Activated T-helper 1 cell treated with anti-CD3 and anti-CD28 coated beads, Interleukin-12 subunit alpha, Interleukin-12 subunit beta, Interleukin-2, Interleukin-4 antibody, amounts not matched to agents 30 ng/mL and 10 ng/mL and 1 ng/mL, durations not matched to agents 14 hours and 24 hours and 36 hours (primary cell): ENCODE results near the gene TBL1XR1. TPM values are rescaled to one million over a fixed set of nuclear protein-coding genes. Genes with fewer than 3 reads are reported as not detected.

Experiments used
- DNase-seq: peaks from one replicate; pipeline ENCODE4 v3.0.0; 2021; ENCODE audit warnings: low spot score
- H3K27ac Mint-ChIP-seq: one replicate; pipeline ENCODE4 v1.8.0; 2021; ENCODE audit warnings: mild to moderate bottlenecking, mixed read lengths
- H3K27me3 Mint-ChIP-seq: one replicate; pipeline ENCODE4 v1.8.0; 2022; ENCODE audit warnings: mild to moderate bottlenecking, moderate library complexity, mixed read lengths; ENCODE audit not compliant: insufficient read depth
- H3K36me3 Mint-ChIP-seq: one replicate; pipeline ENCODE4 v1.8.0; 2021; ENCODE audit warnings: low read depth, mixed read lengths
- H3K4me1 Mint-ChIP-seq: one replicate; pipeline ENCODE4 v1.8.0; 2021; ENCODE audit warnings: low read depth, mixed read lengths
- H3K4me3 Mint-ChIP-seq: one replicate; pipeline ENCODE4 v1.8.0; 2021; ENCODE audit warnings: mild to moderate bottlenecking, moderate library complexity, mixed read lengths
- H3K9me3 Mint-ChIP-seq: one replicate; pipeline ENCODE4 v1.8.0; 2021; ENCODE audit warnings: mixed read lengths
- intact Hi-C: fragments of 100-400 bp; cut with micrococcal nuclease; formaldehyde crosslinking; loops from one replicate; pipeline ENCODE4 v1.15.1; 2024
- total RNA-seq: library from RNA; stranded (reverse); gene quantifications from 2 replicates; pipeline ENCODE4 v1.2.3, GENCODE V29; 2022

TBL1XR1 gene
- total RNA-seq, 1 donor from 2014 or later: 190 TPM

GRCh38 chr3:177071496-177072156 is 125.7 kb downstream of the TBL1XR1 start:
- Mint-ChIP-seq H3K27me3 (no peaks in the 10 kb centered on the region), H3K9me3 (no peaks in the 10 kb centered on the region), H3K4me3 (no peak overlapping the region), H3K4me1 (peaks cover 24% of the 10 kb centered on the region), H3K27ac (no peak overlapping the region), H3K36me3 (peaks cover 35% of the 10 kb centered on the region)
- no peak for DNase-seq
- intact Hi-C loops: no loop called here

- Mint-ChIP-seq H3K4me1 (peaks cover 26% of the 10 kb centered on the region), H3K27ac (peak overlapping the region; percentile 65), H3K9me3 (no peaks in the 10 kb centered on the region), H3K4me3 (no peak overlapping the region), H3K27me3 (no peaks in the 10 kb centered on the region), H3K36me3 (peaks cover 30% of the 10 kb centered on the region)
- intact Hi-C loops: loop anchor here (5.0 kb wide), 1 partner anchor 43 kb away; no protein-coding TSS in a partner anchor
- no peak for DNase-seq
Observed at GRCh38 chr3:177069514-177070329, 127.6 kb downstream of the TBL1XR1 start.

GRCh38 chr3:177068967-177069366 is 128.3 kb downstream of the TBL1XR1 start:
- Mint-ChIP-seq H3K36me3 (peaks cover 28% of the 10 kb centered on the region), H3K27me3 (no peaks in the 10 kb centered on the region), H3K27ac (no peak overlapping the region), H3K4me3 (no peak overlapping the region), H3K4me1 (peaks cover 31% of the 10 kb centered on the region), H3K9me3 (no peaks in the 10 kb centered on the region)
- no peak for DNase-seq
- intact Hi-C loops: loop anchor here (5.0 kb wide), 1 partner anchor 43 kb away; no protein-coding TSS in a partner anchor

- intact Hi-C loops: loop anchor here (5.0 kb wide), 1 partner anchor 46 kb away; no protein-coding TSS in a partner anchor
- H3K36me3 Mint-ChIP-seq: peaks cover 32% of the 10 kb centered on the region
Observed at GRCh38 chr3:177066068-177066467, 131.2 kb downstream of the TBL1XR1 start.

GRCh38 chr3:177065285-177066033 is 131.8 kb downstream of the TBL1XR1 start:
- Mint-ChIP-seq H3K4me1 (peaks cover 47% of the 10 kb centered on the region), H3K27ac (no peak overlapping the region), H3K27me3 (no peaks in the 10 kb centered on the region), H3K4me3 (no peak overlapping the region), H3K9me3 (no peaks in the 10 kb centered on the region), H3K36me3 (peaks cover 32% of the 10 kb centered on the region)
- no peak for DNase-seq
- intact Hi-C loops: loop anchor here (5.0 kb wide), 1 partner anchor 47 kb away; no protein-coding TSS in a partner anchor

More at GRCh38 chr3:177066068-177066467, 131.2 kb downstream of the TBL1XR1 start:
- no peaks in the 10 kb centered on the region for H3K9me3 Mint-ChIP-seq
- H3K27me3 Mint-ChIP-seq: no peaks in the 10 kb centered on the region
- H3K4me1 Mint-ChIP-seq: peaks cover 47% of the 10 kb centered on the region
- H3K27ac Mint-ChIP-seq: peak overlapping the region; percentile 5
- no peak for DNase-seq
- H3K4me3 Mint-ChIP-seq: no peak overlapping the region

- intact Hi-C loops: no loop called here
- Mint-ChIP-seq H3K4me1 (peaks cover 34% of the 10 kb centered on the region), H3K36me3 (peaks cover 22% of the 10 kb centered on the region), H3K4me3 (no peak overlapping the region), H3K9me3 (no peaks in the 10 kb centered on the region), H3K27me3 (no peaks in the 10 kb centered on the region), H3K27ac (no peak overlapping the region)
- DNase-seq: no peak
Observed at GRCh38 chr3:177062052-177062732, 135.1 kb downstream of the TBL1XR1 start.

- Mint-ChIP-seq H3K4me3 (no peak overlapping the region), H3K27me3 (no peaks in the 10 kb centered on the region)
- intact Hi-C loops: no loop called here
Observed at GRCh38 chr3:177061369-177061768, 135.9 kb downstream of the TBL1XR1 start.

GRCh38 chr3:177060492-177060891 is 136.8 kb downstream of the TBL1XR1 start:
- Mint-ChIP-seq H3K4me1 (peaks cover 23% of the 10 kb centered on the region), H3K9me3 (no peaks in the 10 kb centered on the region), H3K4me3 (no peak overlapping the region), H3K27me3 (no peaks in the 10 kb centered on the region), H3K27ac (no peak overlapping the region), H3K36me3 (peaks cover 17% of the 10 kb centered on the region)
- DNase-seq: no peak
- intact Hi-C loops: no loop called here

More at GRCh38 chr3:177061369-177061768, 135.9 kb downstream of the TBL1XR1 start:
- Mint-ChIP-seq H3K27ac (no peak overlapping the region), H3K4me1 (peaks cover 31% of the 10 kb centered on the region), H3K9me3 (no peaks in the 10 kb centered on the region), H3K36me3 (peaks cover 20% of the 10 kb centered on the region)
- DNase-seq: no peak

GRCh38 chr3:177058648-177059047 is 138.6 kb downstream of the TBL1XR1 start:
- Mint-ChIP-seq H3K27me3 (no peaks in the 10 kb centered on the region), H3K4me1 (peaks cover 13% of the 10 kb centered on the region), H3K4me3 (no peak overlapping the region), H3K9me3 (no peaks in the 10 kb centered on the region), H3K36me3 (peaks cover 11% of the 10 kb centered on the region), H3K27ac (no peak overlapping the region)
- DNase-seq: no peak
- intact Hi-C loops: loop anchor here (1.0 to 10.0 kb wide), 3 partner anchors 369 to 1326 kb away; no protein-coding TSS in a partner anchor

GRCh38 chr3:177057768-177058167 is 139.5 kb downstream of the TBL1XR1 start:
- H3K9me3 Mint-ChIP-seq: no peaks in the 10 kb centered on the region
- peaks cover 7% of the 10 kb centered on the region for H3K4me1 Mint-ChIP-seq
- no peaks in the 10 kb centered on the region for H3K27me3 Mint-ChIP-seq
- intact Hi-C loops: loop anchor here (1.0 to 10.0 kb wide), 7 partner anchors 83 to 1327 kb away; no protein-coding TSS in a partner anchor
- no peak overlapping the region for H3K27ac Mint-ChIP-seq
- peak; percentile 10 for DNase-seq
- peaks cover 9% of the 10 kb centered on the region for H3K36me3 Mint-ChIP-seq
- H3K4me3 Mint-ChIP-seq: no peak overlapping the region

GRCh38 chr3:177056927-177057326 is 140.4 kb downstream of the TBL1XR1 start:
- intact Hi-C loops: loop anchor here (1.0 to 10.0 kb wide), 6 partner anchors 84 to 1328 kb away; no protein-coding TSS in a partner anchor
- Mint-ChIP-seq H3K27me3 (no peaks in the 10 kb centered on the region), H3K4me1 (peaks cover 3% of the 10 kb centered on the region), H3K9me3 (no peaks in the 10 kb centered on the region), H3K36me3 (peaks cover 6% of the 10 kb centered on the region), H3K27ac (no peak overlapping the region), H3K4me3 (no peak overlapping the region)
- DNase-seq: no peak
